H9 (cell line): ENCODE data around the gene FBXO10. TPM values are rescaled to one million over a fixed set of nuclear protein-coding genes. Genes with fewer than 3 reads are reported as not detected.
"Not testable (repeated sequence)": the region's sequence is repeated elsewhere in the genome, so short reads cannot be mapped to it uniquely, and the experiment has no call there.

ENCODE experiments used
- DNase-seq: peaks from one replicate; pipeline ENCODE4 v3.0.0-alpha.2; 2017
- H2AFZ ChIP-seq: one replicate; pipeline ENCODE4 v1.6.1; 2013; ENCODE audit warnings: mild to moderate bottlenecking, low read length, control low read depth, moderate library complexity
- H2AK5ac ChIP-seq: 2 replicates; pipeline ENCODE4 v1.6.1; 2013; ENCODE audit warnings: low read length, control low read depth, mixed read lengths; ENCODE audit not compliant: insufficient read length
- H2BK120ac ChIP-seq: one replicate; pipeline ENCODE4 v1.6.1; 2013; ENCODE audit warnings: low read depth, mild to moderate bottlenecking, low read length, control low read depth, inconsistent platforms; ENCODE audit not compliant: poor library complexity, severe bottlenecking
- H2BK12ac ChIP-seq: 2 replicates; pipeline ENCODE4 v1.6.1; 2013; ENCODE audit warnings: low read length, control low read depth, mixed read lengths, low read depth; ENCODE audit not compliant: insufficient read length
- H2BK15ac ChIP-seq: 2 replicates; pipeline ENCODE4 v1.6.1; 2013; ENCODE audit warnings: low read depth, low read length, control low read depth
- H2BK20ac ChIP-seq: one replicate; pipeline ENCODE4 v1.6.1; 2013; ENCODE audit warnings: low read depth, mild to moderate bottlenecking, low read length, control low read depth, inconsistent platforms; ENCODE audit not compliant: poor library complexity, severe bottlenecking
- H2BK5ac ChIP-seq: 2 replicates; pipeline ENCODE4 v1.6.1; 2013; ENCODE audit warnings: low read length, control low read depth, mixed read lengths; ENCODE audit not compliant: insufficient read length
- H3K14ac ChIP-seq: 2 replicates; pipeline ENCODE4 v1.6.1; 2013; ENCODE audit warnings: low read length, control low read depth; ENCODE audit not compliant: insufficient read depth
- H3K18ac ChIP-seq: 2 replicates; pipeline ENCODE4 v1.6.1; 2013; ENCODE audit warnings: low read depth, mild to moderate bottlenecking, mixed read lengths, low read length, control low read depth; ENCODE audit not compliant: insufficient read length
- H3K23ac ChIP-seq: 2 replicates; pipeline ENCODE4 v1.6.1; 2013; ENCODE audit warnings: low read length, control low read depth, mixed read lengths, low read depth; ENCODE audit not compliant: insufficient read length
- H3K23me2 ChIP-seq: 2 replicates; pipeline ENCODE4 v1.6.1; 2013; ENCODE audit warnings: low read depth, mild to moderate bottlenecking, mixed read lengths, low read length, control low read depth; ENCODE audit not compliant: insufficient read length, poor library complexity, severe bottlenecking
- H3K27ac ChIP-seq: 2 replicates; pipeline ENCODE4 v1.5.1; 2013; ENCODE audit warnings: low read length, control low read depth, mixed read lengths, low read depth; ENCODE audit not compliant: insufficient read length
- H3K27me3 ChIP-seq: 2 replicates; pipeline ENCODE4 v1.6.1; 2013; ENCODE audit warnings: low read length, control low read depth, inconsistent platforms; ENCODE audit not compliant: insufficient read depth
- H3K4ac ChIP-seq: 2 replicates; pipeline ENCODE4 v1.6.1; 2013; ENCODE audit warnings: low read depth, mild to moderate bottlenecking, control low read depth, inconsistent platforms, low read length, moderate library complexity
- H3K4me1 ChIP-seq: 2 replicates; pipeline ENCODE4 v1.6.1; 2013; ENCODE audit warnings: low read length, control low read depth, inconsistent platforms; ENCODE audit not compliant: insufficient read depth
- H3K4me2 ChIP-seq: 2 replicates; pipeline ENCODE4 v1.6.1; 2013; ENCODE audit warnings: low read length, control low read depth, mixed read lengths; ENCODE audit not compliant: insufficient read length, insufficient read depth
- H3K56ac ChIP-seq: 2 replicates; pipeline ENCODE4 v1.6.1; 2013; ENCODE audit warnings: low read depth, mild to moderate bottlenecking, mixed read lengths, low read length, control low read depth; ENCODE audit not compliant: insufficient read length
- H3K79me1 ChIP-seq: 2 replicates; pipeline ENCODE4 v1.6.1; 2013; ENCODE audit warnings: low read depth, mild to moderate bottlenecking, moderate library complexity, low read length, control low read depth, inconsistent platforms; ENCODE audit not compliant: insufficient read depth, poor library complexity, severe bottlenecking
- H3K79me2 ChIP-seq: 2 replicates; pipeline ENCODE4 v1.6.1; 2013; ENCODE audit warnings: low read length, control low read depth, inconsistent platforms; ENCODE audit not compliant: insufficient read depth
- H3K9ac ChIP-seq: 2 replicates; pipeline ENCODE4 v1.6.1; 2013; ENCODE audit warnings: low read length, control low read depth, mixed read lengths; ENCODE audit not compliant: insufficient read length; ENCODE audit errors: extremely low read depth
- H3K9me3 ChIP-seq: one replicate; pipeline ENCODE4 v1.6.1; 2013; ENCODE audit warnings: low read depth, low read length, inconsistent platforms; ENCODE audit not compliant: control insufficient read depth
- H3T11ph ChIP-seq: one replicate; pipeline ENCODE4 v1.6.1; 2013; ENCODE audit warnings: mild to moderate bottlenecking, low read length, control low read depth, inconsistent platforms
- H4K20me1 ChIP-seq: one replicate; pipeline ENCODE4 v1.6.1; 2013; ENCODE audit not compliant: control insufficient read depth, insufficient read length, insufficient read depth
- H4K5ac ChIP-seq: 2 replicates; pipeline ENCODE4 v1.6.1; 2013; ENCODE audit warnings: low read depth, mild to moderate bottlenecking, mixed read lengths, low read length, control low read depth; ENCODE audit not compliant: insufficient read length
- H4K8ac ChIP-seq: replicated peaks from 2 replicates; pipeline ENCODE4 v1.6.1; 2013; ENCODE audit warnings: low read length, control low read depth, mixed read lengths, low read depth; ENCODE audit not compliant: insufficient read length
- H4K91ac ChIP-seq: 2 replicates; pipeline ENCODE4 v1.6.1; 2013; ENCODE audit warnings: low read depth, mild to moderate bottlenecking, moderate library complexity, mixed read lengths, low read length, control low read depth; ENCODE audit not compliant: insufficient read length
- H3K27ac Mint-ChIP-seq, 3 experiments: 2 replicates in 2 of 3; 3 replicates in 1 of 3; pipeline ENCODE4 v1.8.0; 2020 to 2021; ENCODE audit warnings: mixed read lengths in 3 of 3, mild to moderate bottlenecking in 1 of 3, moderate library complexity in 1 of 3
- H3K27me3 Mint-ChIP-seq: 2 replicates; pipeline ENCODE4 v1.8.0; 2021; ENCODE audit warnings: low read depth, mild to moderate bottlenecking, moderate library complexity, mixed read lengths
- H3K36me3 Mint-ChIP-seq, 3 experiments: 2 replicates in 2 of 3; 3 replicates in 1 of 3; pipeline ENCODE4 v1.8.0; 2020 to 2021; ENCODE audit warnings: low read depth in 3 of 3, mixed read lengths in 3 of 3; ENCODE audit not compliant: insufficient read depth in 1 of 3
- H3K4me1 Mint-ChIP-seq, 2 experiments: 2 replicates each; pipeline ENCODE4 v1.8.0; 2020; ENCODE audit warnings: mixed read lengths in 2 of 2
- H3K4me3 Mint-ChIP-seq, 2 experiments: 2 replicates in 1 of 2; 3 replicates in 1 of 2; pipeline ENCODE4 v1.8.0; 2020 to 2021; ENCODE audit warnings: mild to moderate bottlenecking in 2 of 2, mixed read lengths in 2 of 2, moderate library complexity in 1 of 2
- H3K9me3 Mint-ChIP-seq, 2 experiments: 2 replicates in 1 of 2; 3 replicates in 1 of 2; pipeline ENCODE4 v1.8.0; 2020; ENCODE audit warnings: mild to moderate bottlenecking in 2 of 2, mixed read lengths in 2 of 2, moderate library complexity in 1 of 2
- CTCF ChIP-seq: fragments of 200-600 bp; sonication (generic); conservative IDR thresholded peaks from 3 replicates; pipeline ENCODE4 v1.8.0; 2021; ENCODE audit warnings: antibody characterized with exemption, mild to moderate bottlenecking
- WGBS: extraction: QIAGEN DNeasy Blood & Tissue Kit; methylation state at CpG from one replicate; pipeline ENCODE4 v1.1.7; 2013; ENCODE audit warnings: missing lambda C conversion rate, low lambda C conversion rate, mixed read lengths; ENCODE audit not compliant: insufficient read length; ENCODE audit errors: extremely low coverage; 5-methylcytosine and 5-hydroxymethylcytosine counted together
- total RNA-seq: library from RNA; stranded (reverse); gene quantifications from 2 replicates; pipeline ENCODE4 v1.2.1, GENCODE V29; 2021

Gene FBXO10
- total RNA-seq, 1 experiment from 2014 or later = 16.8 TPM

GRCh38 chr9:37474438-37474837, 101.7 kb downstream of the FBXO10 start:
- Mint-ChIP-seq H3K27ac (no peak overlapping the region), H3K9me3 (peaks cover 23 to 27% of the 10 kb centered on the region in 2 experiments), H3K4me1 (peaks cover 11 to 19% of the 10 kb centered on the region in 2 experiments), H3K27me3 (peaks cover 4% of the 10 kb centered on the region; the same call in 1 of the 2 replicates), H3K4me3 (no peak overlapping the region), H3K36me3 (peaks cover 6 to 22% (median 10%) of the 10 kb centered on the region in 3 experiments; a peak in 4 of 7 replicates)
- no peak overlapping the region for H4K8ac ChIP-seq
- TF ChIP-seq CTCF = no peak
- H3K79me2 ChIP-seq = no peaks in the 10 kb centered on the region
- H3K56ac ChIP-seq = no peak overlapping the region
- no peak overlapping the region for H3K9ac ChIP-seq
- no peak overlapping the region for H2BK20ac ChIP-seq
- no peak overlapping the region for H3K27ac ChIP-seq
- no peaks in the 10 kb centered on the region for H4K20me1 ChIP-seq
- H4K91ac ChIP-seq = no peak overlapping the region
- H2BK12ac ChIP-seq = no peak overlapping the region
- no peak overlapping the region for H2BK5ac ChIP-seq
- no peak overlapping the region for H4K5ac ChIP-seq
- no peaks in the 10 kb centered on the region; the same call in 1 of the 2 replicates for H3K4me1 ChIP-seq
- no peak overlapping the region for H2AFZ ChIP-seq
- no peaks in the 10 kb centered on the region for H3K23me2 ChIP-seq
- no CpG with 5 or more reads among the region's 3 CpGs for WGBS
- H3K4ac ChIP-seq = no peak overlapping the region
- no peak overlapping the region for H3K4me2 ChIP-seq
- H3K23ac ChIP-seq = no peak overlapping the region
- H3K79me1 ChIP-seq = no peaks in the 10 kb centered on the region
- no peak overlapping the region for H3K14ac ChIP-seq
- H2BK15ac ChIP-seq = no peak overlapping the region
- H2BK120ac ChIP-seq = no peak overlapping the region
- no peak for DNase-seq
- no peaks in the 10 kb centered on the region for H3K27me3 ChIP-seq
- H2AK5ac ChIP-seq = no peak overlapping the region
- H3K18ac ChIP-seq = no peak overlapping the region
- H3K9me3 ChIP-seq = peaks cover 5% of the 10 kb centered on the region
- no peak overlapping the region for H3T11ph ChIP-seq

- H3K4me2 ChIP-seq, H4K8ac ChIP-seq, H2BK12ac ChIP-seq, H3K56ac ChIP-seq, H3K9me3 ChIP-seq, H4K5ac ChIP-seq, H3K27ac Mint-ChIP-seq, H3T11ph ChIP-seq, H3K14ac ChIP-seq, H2BK120ac ChIP-seq, H2AK5ac ChIP-seq, H4K91ac ChIP-seq, H2BK5ac ChIP-seq, H3K79me1 ChIP-seq, H3K27me3 Mint-ChIP-seq, H3K27ac ChIP-seq, H2AFZ ChIP-seq, H3K9ac ChIP-seq, H4K20me1 ChIP-seq, H3K4me3 Mint-ChIP-seq, H3K27me3 ChIP-seq, H3K23ac ChIP-seq, H3K4me1 ChIP-seq, H3K23me2 ChIP-seq, H3K4ac ChIP-seq, H3K79me2 ChIP-seq, H2BK20ac ChIP-seq, H2BK15ac ChIP-seq, DNase-seq, H3K18ac ChIP-seq: not testable (repeated sequence)
- H3K4me1 Mint-ChIP-seq = peaks cover 11 to 19% of the 10 kb centered on the region in 2 experiments
- no CpG with 5 or more reads among the region's 6 CpGs for WGBS
- H3K9me3 Mint-ChIP-seq = peaks cover 23 to 27% of the 10 kb centered on the region in 2 experiments
- peaks cover 6 to 22% (median 10%) of the 10 kb centered on the region in 3 experiments; a peak in 4 of 7 replicates for H3K36me3 Mint-ChIP-seq
These were observed 102.2 kb downstream of the FBXO10 start for GRCh38 chr9:37473982-37474381.
